K562 (cell line): ENCODE data around the gene ITPR2. TPM values are rescaled to one million over a fixed set of nuclear protein-coding genes. Genes with fewer than 3 reads are reported as not detected.

Source experiments
- HDAC2 ChIP-seq: fragments of 450-650 bp; IDR thresholded peaks from 2 replicates; pipeline ENCODE4 v1.6.1; 2016; ENCODE audit warnings: mild to moderate bottlenecking
- LEF1 ChIP-seq: fragments of 450-650 bp; IDR thresholded peaks from 2 replicates; pipeline ENCODE4 v1.6.1; 2016; ENCODE audit warnings: mild to moderate bottlenecking
- RBM14 ChIP-seq: fragments of 200-400 bp; formaldehyde crosslinking; IDR thresholded peaks from 2 replicates; pipeline ENCODE4 v1.6.1; 2018; ENCODE audit warnings: low read depth, mild to moderate bottlenecking, low read length, moderate library complexity, borderline replicate concordance; ENCODE audit not compliant: insufficient read depth
- TCFL5 ChIP-seq: fragments of 250-450 bp; sonication (Bioruptor Pico); conservative IDR thresholded peaks from 2 replicates; pipeline ENCODE4 v1.6.1; 2021; ENCODE audit warnings: mild to moderate bottlenecking, moderate library complexity, matching md5 sums
- TEAD4 ChIP-seq, 2 experiments: sonication (generic) in 1 of 2; formaldehyde crosslinking in 1 of 2; IDR thresholded peaks; 2 replicates each; pipeline versions ENCODE4 v1.6.1 to v1.8.0; 2012 to 2022; ENCODE audit warnings: borderline replicate concordance in 1 of 2, inconsistent platforms in 1 of 2, low read length in 1 of 2, mild to moderate bottlenecking in 1 of 2, missing genetic modification reagents in 1 of 2
- ZC3H8 ChIP-seq: fragments of 450-650 bp; IDR thresholded peaks from 2 replicates; pipeline ENCODE4 v1.6.1; 2017
- ZNF143 ChIP-seq: sonication (generic); formaldehyde crosslinking; IDR thresholded peaks from 2 replicates; pipeline ENCODE4 v1.9.0; 2022; ENCODE audit warnings: mild to moderate bottlenecking, missing genetic modification reagents
- ZNF239 ChIP-seq: fragments of 250-450 bp; sonication (Bioruptor Pico); IDR thresholded peaks from 2 replicates; pipeline ENCODE4 v1.4.0; 2020; ENCODE audit warnings: mild to moderate bottlenecking
- polyA plus RNA-seq, 8 experiments: library from polyadenylated mRNA; depleted of rRNA in 4 of 8; stranded (reverse) in 5 of 8; unstranded in 3 of 8; fragments of >200 nt; fragmentation: Nextera tagmentation in 2 of 8; fragmentation: Illumina TruSeq in 1 of 8; extraction: Ambion mirVana in 2 of 8; extraction: Trizol in 1 of 8; gene quantifications; 2 replicates each; pipeline versions ENCODE4 v1.2.1 to v1.2.3, GENCODE V29; 2011 to 2014; ENCODE audit warnings: inconsistent platforms in 1 of 8, missing spikeins in 1 of 8
- total RNA-seq, 7 experiments: library from RNA; depleted of rRNA in 6 of 7; stranded (reverse); fragments of >200 nt in 6 of 7; fragmentation: Illumina TruSeq in 2 of 7; extraction: Trizol in 2 of 7; gene quantifications; 2 replicates each; pipeline versions ENCODE4 v1.2.1 to v1.2.3, GENCODE V29; 2011 to 2021; ENCODE audit warnings: low replicate concordance in 1 of 7
- TF ChIP-seq, protein P1 (sequence below): fragments of 250-450 bp; sonication (Bioruptor Pico); IDR thresholded peaks from 2 replicates; pipeline ENCODE4 v1.8.0; 2021; ENCODE audit warnings: moderate library complexity, mild to moderate bottlenecking, inconsistent platforms
- TF ChIP-seq, protein P2 (sequence below): fragments of 250-450 bp; sonication (Bioruptor Pico); IDR thresholded peaks from 2 replicates; pipeline ENCODE4 v1.4.0; 2020
- TF ChIP-seq, protein P3 (sequence below): fragments of 250-450 bp; sonication (Bioruptor Pico); IDR thresholded peaks from 2 replicates; pipeline ENCODE4 v1.4.0; 2020; ENCODE audit warnings: mild to moderate bottlenecking, moderate library complexity
- TF ChIP-seq, protein P4 (sequence below): sonication (generic); formaldehyde crosslinking; IDR thresholded peaks from 2 replicates; pipeline ENCODE4 v1.8.0; 2023; ENCODE audit warnings: mild to moderate bottlenecking, missing genetic modification reagents

Gene ITPR2
- total and polyA plus RNA-seq, 9 of the 15 experiments (the other 6 are each of a cell fraction or from before 2014, with no cell fraction given), result 0.21 to 3.3 (median 0.95) TPM

DNA sequence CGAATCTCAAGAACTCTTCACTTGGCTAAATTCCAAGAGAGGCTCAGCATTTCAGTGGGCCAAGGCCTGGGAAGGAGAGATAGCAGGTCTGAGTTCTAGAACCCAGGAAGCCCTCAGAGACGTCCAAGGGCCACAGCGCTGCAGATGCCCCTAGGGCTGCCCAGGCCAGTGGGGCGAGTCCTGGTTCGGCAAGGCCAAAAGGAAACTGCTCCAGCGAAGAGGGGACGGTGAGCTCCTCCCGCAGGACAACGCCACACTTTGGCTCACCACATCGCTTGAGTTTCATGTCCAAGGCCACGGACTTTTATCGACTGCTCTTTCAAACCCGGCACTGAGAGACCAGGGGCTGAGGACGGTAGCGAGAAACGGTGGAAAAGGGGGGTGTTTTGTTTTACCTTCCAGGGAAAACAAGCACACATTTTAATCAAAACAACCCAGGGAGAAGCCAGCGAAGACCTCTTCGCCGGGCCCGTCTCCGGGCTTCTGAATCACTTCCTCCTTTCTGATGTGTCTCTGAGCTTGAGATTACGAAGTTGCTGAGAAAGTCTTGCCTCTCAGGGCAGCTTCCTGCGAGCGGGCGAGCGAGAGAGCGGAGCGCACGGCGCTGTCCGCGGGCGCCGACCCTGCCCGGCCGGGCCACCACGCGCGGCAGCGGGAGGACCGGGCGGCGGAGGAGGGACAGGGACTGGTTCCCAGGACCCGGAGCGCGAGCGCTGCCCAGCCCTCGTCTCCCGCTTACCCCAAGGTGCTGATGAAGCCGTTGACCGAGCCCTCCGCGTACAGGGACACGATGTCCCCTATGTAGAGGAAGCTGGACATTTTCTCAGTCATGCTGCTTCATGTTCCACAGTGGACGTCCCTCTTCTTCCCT is 808 bp downstream of the ITPR2 start (continued):
- TF ChIP-seq, protein P1, sequence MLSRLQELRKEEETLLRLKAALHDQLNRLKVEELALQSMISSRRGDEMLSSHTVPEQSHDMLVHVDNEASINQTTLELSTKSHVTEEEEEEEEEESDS, result no peak
- TF ChIP-seq, protein P2, sequence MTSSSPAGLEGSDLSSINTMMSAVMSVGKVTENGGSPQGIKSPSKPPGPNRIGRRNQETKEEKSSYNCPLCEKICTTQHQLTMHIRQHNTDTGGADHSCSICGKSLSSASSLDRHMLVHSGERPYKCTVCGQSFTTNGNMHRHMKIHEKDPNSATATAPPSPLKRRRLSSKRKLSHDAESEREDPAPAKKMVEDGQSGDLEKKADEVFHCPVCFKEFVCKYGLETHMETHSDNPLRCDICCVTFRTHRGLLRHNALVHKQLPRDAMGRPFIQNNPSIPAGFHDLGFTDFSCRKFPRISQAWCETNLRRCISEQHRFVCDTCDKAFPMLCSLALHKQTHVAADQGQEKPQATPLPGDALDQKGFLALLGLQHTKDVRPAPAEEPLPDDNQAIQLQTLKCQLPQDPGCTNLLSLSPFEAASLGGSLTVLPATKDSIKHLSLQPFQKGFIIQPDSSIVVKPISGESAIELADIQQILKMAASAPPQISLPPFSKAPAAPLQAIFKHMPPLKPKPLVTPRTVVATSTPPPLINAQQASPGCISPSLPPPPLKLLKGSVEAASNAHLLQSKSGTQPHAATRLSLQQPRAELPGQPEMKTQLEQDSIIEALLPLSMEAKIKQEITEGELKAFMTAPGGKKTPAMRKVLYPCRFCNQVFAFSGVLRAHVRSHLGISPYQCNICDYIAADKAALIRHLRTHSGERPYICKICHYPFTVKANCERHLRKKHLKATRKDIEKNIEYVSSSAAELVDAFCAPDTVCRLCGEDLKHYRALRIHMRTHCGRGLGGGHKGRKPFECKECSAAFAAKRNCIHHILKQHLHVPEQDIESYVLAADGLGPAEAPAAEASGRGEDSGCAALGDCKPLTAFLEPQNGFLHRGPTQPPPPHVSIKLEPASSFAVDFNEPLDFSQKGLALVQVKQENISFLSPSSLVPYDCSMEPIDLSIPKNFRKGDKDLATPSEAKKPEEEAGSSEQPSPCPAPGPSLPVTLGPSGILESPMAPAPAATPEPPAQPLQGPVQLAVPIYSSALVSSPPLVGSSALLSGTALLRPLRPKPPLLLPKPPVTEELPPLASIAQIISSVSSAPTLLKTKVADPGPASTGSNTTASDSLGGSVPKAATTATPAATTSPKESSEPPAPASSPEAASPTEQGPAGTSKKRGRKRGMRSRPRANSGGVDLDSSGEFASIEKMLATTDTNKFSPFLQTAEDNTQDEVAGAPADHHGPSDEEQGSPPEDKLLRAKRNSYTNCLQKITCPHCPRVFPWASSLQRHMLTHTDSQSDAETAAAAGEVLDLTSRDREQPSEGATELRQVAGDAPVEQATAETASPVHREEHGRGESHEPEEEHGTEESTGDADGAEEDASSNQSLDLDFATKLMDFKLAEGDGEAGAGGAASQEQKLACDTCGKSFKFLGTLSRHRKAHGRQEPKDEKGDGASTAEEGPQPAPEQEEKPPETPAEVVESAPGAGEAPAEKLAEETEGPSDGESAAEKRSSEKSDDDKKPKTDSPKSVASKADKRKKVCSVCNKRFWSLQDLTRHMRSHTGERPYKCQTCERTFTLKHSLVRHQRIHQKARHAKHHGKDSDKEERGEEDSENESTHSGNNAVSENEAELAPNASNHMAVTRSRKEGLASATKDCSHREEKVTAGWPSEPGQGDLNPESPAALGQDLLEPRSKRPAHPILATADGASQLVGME, result no peak
- TF ChIP-seq RBM14 (no peak), ZNF143 (CRISPR knock-in tag) (no peak), LEF1 (no peak), TCFL5 (CRISPR knock-in tag) (no peak), TEAD4 (IDR thresholded peaks at IDR 0.05; ENCODE audit: low read length) (no peak), TEAD4 (CRISPR knock-in tag; IDR thresholded peaks at IDR 0.05; ENCODE audit: borderline replicate concordance) (no peak), ZNF239 (no peak), ZC3H8 (no peak), HDAC2 (no peak)
- TF ChIP-seq, protein P3, sequence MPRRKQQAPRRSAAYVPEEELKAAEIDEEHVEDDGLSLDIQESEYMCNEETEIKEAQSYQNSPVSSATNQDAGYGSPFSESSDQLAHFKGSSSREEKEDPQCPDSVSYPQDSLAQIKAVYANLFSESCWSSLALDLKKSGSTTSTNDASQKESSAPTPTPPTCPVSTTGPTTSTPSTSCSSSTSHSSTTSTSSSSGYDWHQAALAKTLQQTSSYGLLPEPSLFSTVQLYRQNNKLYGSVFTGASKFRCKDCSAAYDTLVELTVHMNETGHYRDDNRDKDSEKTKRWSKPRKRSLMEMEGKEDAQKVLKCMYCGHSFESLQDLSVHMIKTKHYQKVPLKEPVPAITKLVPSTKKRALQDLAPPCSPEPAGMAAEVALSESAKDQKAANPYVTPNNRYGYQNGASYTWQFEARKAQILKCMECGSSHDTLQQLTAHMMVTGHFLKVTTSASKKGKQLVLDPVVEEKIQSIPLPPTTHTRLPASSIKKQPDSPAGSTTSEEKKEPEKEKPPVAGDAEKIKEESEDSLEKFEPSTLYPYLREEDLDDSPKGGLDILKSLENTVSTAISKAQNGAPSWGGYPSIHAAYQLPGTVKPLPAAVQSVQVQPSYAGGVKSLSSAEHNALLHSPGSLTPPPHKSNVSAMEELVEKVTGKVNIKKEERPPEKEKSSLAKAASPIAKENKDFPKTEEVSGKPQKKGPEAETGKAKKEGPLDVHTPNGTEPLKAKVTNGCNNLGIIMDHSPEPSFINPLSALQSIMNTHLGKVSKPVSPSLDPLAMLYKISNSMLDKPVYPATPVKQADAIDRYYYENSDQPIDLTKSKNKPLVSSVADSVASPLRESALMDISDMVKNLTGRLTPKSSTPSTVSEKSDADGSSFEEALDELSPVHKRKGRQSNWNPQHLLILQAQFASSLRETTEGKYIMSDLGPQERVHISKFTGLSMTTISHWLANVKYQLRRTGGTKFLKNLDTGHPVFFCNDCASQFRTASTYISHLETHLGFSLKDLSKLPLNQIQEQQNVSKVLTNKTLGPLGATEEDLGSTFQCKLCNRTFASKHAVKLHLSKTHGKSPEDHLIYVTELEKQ (CRISPR knock-in tag), result no peak
- TF ChIP-seq, protein P4, sequence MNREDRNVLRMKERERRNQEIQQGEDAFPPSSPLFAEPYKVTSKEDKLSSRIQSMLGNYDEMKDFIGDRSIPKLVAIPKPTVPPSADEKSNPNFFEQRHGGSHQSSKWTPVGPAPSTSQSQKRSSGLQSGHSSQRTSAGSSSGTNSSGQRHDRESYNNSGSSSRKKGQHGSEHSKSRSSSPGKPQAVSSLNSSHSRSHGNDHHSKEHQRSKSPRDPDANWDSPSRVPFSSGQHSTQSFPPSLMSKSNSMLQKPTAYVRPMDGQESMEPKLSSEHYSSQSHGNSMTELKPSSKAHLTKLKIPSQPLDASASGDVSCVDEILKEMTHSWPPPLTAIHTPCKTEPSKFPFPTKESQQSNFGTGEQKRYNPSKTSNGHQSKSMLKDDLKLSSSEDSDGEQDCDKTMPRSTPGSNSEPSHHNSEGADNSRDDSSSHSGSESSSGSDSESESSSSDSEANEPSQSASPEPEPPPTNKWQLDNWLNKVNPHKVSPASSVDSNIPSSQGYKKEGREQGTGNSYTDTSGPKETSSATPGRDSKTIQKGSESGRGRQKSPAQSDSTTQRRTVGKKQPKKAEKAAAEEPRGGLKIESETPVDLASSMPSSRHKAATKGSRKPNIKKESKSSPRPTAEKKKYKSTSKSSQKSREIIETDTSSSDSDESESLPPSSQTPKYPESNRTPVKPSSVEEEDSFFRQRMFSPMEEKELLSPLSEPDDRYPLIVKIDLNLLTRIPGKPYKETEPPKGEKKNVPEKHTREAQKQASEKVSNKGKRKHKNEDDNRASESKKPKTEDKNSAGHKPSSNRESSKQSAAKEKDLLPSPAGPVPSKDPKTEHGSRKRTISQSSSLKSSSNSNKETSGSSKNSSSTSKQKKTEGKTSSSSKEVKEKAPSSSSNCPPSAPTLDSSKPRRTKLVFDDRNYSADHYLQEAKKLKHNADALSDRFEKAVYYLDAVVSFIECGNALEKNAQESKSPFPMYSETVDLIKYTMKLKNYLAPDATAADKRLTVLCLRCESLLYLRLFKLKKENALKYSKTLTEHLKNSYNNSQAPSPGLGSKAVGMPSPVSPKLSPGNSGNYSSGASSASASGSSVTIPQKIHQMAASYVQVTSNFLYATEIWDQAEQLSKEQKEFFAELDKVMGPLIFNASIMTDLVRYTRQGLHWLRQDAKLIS (CRISPR knock-in tag), result no peak
